Stimulated activated naive CD8-positive, alpha-beta T cell treated with anti-CD3 and anti-CD28 coated beads, Interleukin-15, amount 100 ng/mL, for 72 hours (primary cell): ENCODE data around the gene SLC2A4RG.

Source experiments
- ATAC-seq: fragments of 150-1000 bp; cut with Tn5 transposase; 2 replicates; pipeline ENCODE4 v1.10.0; 2021; ENCODE audit warnings: mild to moderate bottlenecking, moderate library complexity
- DNase-seq, 2 donors: peaks; one replicate each; pipeline ENCODE4 v3.0.0; 2021 to 2022
- H3K27ac Mint-ChIP-seq, 2 donors: one replicate each; pipeline ENCODE4 v1.8.0; 2022; ENCODE audit warnings: mild to moderate bottlenecking in 2 of 2, mixed read lengths in 2 of 2, moderate library complexity in 2 of 2
- H3K27me3 Mint-ChIP-seq: one replicate; pipeline ENCODE4 v1.8.0; 2022; ENCODE audit warnings: mixed read lengths
- H3K4me1 Mint-ChIP-seq: one replicate; pipeline ENCODE4 v1.8.0; 2022; ENCODE audit warnings: mild to moderate bottlenecking, mixed read lengths
- H3K4me3 Mint-ChIP-seq, 2 donors: one replicate each; pipeline ENCODE4 v1.8.0; 2022; ENCODE audit warnings: mild to moderate bottlenecking in 2 of 2, mixed read lengths in 2 of 2, moderate library complexity in 1 of 2
- H3K9me3 Mint-ChIP-seq, 2 donors: one replicate each; pipeline ENCODE4 v1.8.0; 2022; ENCODE audit warnings: mixed read lengths in 2 of 2

SLC2A4RG gene

DNA sequence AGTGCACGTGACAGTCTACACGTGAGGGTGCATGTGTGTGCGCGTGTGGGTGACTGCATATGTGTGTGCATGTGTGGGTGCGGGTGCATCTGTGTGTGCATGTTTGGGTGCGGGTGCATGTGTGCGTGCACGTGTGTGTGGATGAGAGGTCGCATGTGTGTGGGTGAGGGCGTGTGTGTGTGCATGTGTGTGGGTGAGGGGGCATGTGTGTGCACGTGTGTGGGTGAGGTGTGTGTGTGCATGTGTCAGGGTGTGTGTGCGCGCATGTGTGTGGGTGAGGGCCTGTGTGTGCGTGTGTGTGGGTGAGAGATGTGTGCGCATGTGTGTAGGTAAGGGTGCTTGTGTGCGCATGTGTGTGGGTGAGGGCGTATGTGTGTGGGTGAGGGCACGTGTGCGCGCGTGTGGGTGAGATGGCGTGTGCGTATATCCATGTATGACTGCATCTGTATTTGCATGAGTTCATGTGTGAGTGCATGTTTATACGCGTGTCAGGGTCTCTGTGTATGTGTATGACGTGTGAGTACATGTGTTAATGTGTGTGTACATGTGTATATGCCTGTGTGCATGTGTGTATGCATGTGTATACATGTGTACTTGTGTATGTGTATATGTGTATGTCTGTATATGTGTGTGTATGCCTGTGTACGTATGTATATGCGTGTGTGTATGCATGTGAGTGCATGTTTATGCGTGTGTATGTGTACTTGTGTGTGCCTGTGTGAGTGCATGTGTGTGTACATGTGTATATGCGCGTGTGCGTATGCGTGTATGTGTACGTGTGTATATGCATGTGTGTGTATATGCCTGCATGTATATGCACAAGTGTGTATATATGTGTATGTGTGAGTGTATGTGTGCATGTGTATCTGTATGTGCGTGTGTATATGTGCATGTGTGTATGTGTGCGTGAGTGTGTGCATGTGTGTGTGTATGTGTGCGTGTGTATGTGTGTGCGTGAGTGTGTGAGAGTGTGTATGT, 7.2 kb upstream of the SLC2A4RG start:
- peaks cover 25% of the 10 kb centered on the region for H3K4me1 Mint-ChIP-seq
- ATAC-seq (no peak), DNase-seq (no peak)
- no peak overlapping the region for H3K27ac Mint-ChIP-seq
- no peaks in the 10 kb centered on the region for H3K27me3 Mint-ChIP-seq
- no peak overlapping the region for H3K4me3 Mint-ChIP-seq
- H3K9me3 Mint-ChIP-seq, result peaks cover 0 to 4% of the 10 kb centered on the region in 2 donors

DNA sequence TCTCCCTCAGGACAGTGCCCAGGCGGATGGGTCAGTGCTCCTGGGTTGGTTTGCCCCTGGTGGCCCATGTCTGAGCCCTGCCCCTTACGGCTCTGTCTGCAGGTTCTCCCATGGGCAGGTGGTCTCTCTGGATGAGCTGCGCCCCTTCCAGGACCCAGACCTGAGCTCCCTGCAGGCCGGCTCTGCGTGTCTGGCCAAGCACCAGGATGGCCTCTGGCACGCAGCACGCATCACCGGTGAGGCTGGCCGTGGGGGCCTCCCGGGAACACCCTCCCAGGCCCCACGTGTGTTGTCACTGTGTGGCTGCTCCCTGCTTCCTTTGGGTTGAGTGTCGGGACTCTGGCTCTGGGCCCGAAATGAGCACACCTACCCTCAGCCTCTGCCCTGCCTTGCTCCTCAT, 6.5 kb upstream of the SLC2A4RG start:
- Mint-ChIP-seq H3K4me3 (no peak overlapping the region), H3K4me1 (peaks cover 25% of the 10 kb centered on the region), H3K9me3 (peaks cover 0 to 4% of the 10 kb centered on the region in 2 donors), H3K27me3 (no peaks in the 10 kb centered on the region), H3K27ac (no peak overlapping the region)
- ATAC-seq (no peak), DNase-seq (no peak)

DNA sequence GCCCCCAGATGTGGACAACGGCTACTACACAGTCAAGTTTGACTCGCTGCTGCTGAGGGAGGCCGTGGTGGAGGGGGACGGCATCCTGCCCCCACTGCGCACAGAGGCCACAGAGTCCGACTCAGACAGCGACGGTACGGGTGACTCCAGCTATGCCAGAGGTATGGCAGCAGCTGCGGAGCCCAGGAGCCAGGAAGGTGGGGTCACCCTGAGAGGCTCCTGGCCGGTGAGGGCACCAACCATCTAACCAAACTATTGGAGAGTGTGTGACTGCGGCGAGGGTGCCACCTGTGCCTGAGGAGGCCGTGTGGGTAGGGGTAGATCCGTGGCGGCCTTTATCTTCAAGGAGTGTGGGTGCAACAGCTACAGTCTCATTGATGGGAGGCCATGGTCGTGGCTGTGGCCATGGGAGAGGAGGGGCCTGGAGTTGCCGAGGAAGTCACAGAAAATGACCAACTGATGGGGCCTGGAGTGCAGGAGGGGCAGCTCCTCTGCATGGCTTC, 5.9 kb upstream of the SLC2A4RG start:
- H3K27me3 Mint-ChIP-seq, result no peaks in the 10 kb centered on the region

DNA sequence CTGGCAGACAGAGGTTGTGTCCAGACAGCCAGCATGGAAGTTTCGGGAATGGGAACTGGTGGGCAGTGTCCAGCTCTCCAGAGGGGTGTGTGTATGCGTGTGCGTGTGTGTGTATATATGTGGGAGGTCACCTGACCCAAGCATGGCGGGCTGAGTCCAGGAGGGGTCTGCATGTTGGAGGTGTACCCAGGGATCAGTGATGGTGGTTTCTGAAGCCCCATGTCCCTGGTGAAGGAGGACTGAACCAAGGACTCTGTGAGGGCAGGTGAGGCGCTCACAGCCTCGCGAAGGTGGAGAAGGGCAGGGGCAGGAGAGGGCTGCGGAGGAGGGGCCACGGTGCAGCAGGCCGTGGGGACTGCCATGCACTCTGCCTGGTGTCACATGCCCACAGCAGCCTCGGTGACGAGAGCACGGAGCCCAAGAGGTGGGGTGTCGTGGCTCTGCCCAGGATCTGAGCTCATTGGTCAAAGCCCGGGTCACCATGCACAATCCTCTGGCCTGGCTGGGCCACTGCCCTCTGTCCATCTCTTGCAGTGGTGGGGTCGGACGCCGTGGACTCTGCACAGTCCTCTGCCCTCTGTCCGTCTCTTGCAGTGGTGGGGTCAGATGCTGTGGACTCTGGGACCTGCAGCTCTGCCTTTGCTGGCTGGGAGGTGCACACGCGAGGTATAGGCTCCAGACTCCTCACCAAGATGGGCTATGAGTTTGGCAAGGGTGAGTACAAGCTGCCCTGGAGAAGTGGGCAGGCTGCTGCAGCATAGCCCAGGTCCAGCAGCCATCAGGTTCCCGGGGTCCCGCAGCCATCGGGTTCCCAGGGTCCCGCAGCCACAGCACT, 5.2 kb upstream of the SLC2A4RG start:
- H3K4me3 Mint-ChIP-seq, result no peak overlapping the region
- no peaks in the 10 kb centered on the region for H3K9me3 Mint-ChIP-seq
- DNase-seq (no peak), ATAC-seq (no peak)
- H3K27ac Mint-ChIP-seq, result peak overlapping the region in 1 of 2 donors; percentile 58
- H3K4me1 Mint-ChIP-seq, result peaks cover 31% of the 10 kb centered on the region
- H3K27me3 Mint-ChIP-seq, result no peaks in the 10 kb centered on the region

More for the DNA sequence above, 5.9 kb upstream of the SLC2A4RG start:
- H3K27ac Mint-ChIP-seq, result peak overlapping the region in 1 of 2 donors; percentile 58
- no peak overlapping the region for H3K4me3 Mint-ChIP-seq
- no peaks in the 10 kb centered on the region for H3K9me3 Mint-ChIP-seq
- peaks cover 30% of the 10 kb centered on the region for H3K4me1 Mint-ChIP-seq
- ATAC-seq (no peak), DNase-seq (no peak)

DNA sequence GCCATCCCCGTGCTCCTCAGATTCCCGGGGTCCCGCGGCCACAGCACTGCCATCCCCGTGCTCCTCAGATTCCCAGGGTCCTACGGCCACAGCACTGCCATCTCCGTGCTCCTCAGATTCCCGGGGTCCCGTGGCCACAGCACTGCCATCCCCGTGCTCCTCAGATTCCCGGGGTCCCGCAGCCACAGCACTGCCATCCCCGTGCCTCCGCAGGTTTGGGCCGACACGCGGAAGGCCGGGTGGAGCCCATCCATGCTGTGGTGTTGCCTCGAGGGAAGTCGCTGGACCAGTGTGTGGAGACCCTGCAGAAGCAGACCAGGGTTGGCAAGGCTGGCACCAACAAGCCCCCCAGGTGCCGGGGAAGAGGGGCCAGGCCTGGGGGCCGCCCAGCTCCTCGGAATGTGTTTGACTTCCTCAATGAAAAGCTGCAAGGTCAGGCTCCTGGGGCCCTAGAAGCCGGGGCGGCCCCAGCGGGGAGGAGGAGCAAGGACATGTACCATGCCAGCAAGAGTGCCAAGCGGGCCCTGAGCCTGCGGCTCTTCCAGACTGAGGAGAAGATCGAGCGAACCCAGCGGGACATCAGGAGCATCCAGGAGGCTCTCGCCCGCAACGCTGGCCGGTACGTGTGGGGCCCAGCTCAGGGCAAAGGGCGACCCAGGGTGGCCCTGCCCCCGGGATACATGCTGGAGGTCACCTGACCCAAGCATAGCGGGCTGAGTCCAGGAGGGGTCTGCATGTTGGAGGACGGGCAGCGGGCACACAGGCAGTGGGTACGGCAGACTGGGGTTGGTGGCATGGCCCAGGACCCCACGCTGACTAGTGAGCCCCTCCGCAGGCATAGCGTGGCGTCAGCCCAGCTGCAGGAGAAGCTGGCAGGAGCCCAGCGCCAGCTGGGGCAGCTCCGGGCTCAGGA, 4.4 kb upstream of the SLC2A4RG start:
- Mint-ChIP-seq H3K27me3 (no peaks in the 10 kb centered on the region), H3K9me3 (no peaks in the 10 kb centered on the region), H3K27ac (no peak overlapping the region), H3K4me1 (peaks cover 31% of the 10 kb centered on the region), H3K4me3 (peak overlapping the region in 1 of 2 donors; percentile 90)
- ATAC-seq (no peak), DNase-seq (no peak)

DNA sequence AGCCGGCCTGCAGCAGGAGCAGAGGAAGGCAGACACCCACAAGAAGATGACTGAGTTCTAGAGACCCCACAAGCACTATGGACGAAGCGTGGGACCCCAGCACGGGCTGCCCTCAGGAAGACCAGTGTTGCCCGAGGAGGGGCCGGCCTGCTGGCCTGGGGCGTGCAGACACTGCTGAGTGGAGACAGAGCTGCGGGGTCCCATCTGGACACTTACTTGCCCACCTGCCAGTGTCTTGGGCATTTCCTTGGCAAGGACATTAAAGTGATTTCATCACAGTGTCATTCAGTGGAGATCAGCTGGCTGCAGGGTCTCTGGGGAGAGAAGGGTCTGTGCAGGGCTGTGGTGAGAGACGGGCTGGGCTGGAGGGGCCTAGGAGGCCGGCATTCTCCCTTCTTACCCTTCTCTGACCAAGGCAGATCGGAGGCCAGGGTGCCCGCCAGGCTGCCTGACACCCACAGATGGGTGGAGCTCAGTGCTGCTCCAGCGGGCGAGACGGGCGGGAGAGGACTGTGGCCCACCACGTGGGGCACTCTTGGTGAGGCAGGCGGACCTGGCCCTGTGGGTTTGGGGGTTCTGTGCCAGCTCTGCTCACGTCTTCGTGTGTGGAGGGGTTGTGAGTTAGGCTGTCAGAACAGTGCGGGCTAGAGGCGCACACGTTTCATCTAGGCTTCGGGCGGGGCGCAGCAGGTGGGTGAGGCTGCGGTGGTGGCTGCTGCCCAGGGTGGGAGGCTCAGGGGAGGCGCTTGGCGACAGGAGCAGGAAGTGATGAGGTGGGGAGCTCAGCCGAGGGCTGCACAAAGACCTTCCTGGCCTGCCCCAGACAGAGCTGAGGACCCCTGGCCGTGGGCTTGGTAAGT, 3.5 kb upstream of the SLC2A4RG start, which contains the start of gene LIME1:
TSS of gene LIME1 (plus strand) at position 806 of the 860 bp plus-strand sequence. CDS start 886 bp downstream, outside the sequence.
- peak; percentile 68 for DNase-seq
- Mint-ChIP-seq H3K9me3 (no peaks in the 10 kb centered on the region), H3K4me3 (peak within 1 kb of the TSS; percentile 40 to 90)

DNA sequence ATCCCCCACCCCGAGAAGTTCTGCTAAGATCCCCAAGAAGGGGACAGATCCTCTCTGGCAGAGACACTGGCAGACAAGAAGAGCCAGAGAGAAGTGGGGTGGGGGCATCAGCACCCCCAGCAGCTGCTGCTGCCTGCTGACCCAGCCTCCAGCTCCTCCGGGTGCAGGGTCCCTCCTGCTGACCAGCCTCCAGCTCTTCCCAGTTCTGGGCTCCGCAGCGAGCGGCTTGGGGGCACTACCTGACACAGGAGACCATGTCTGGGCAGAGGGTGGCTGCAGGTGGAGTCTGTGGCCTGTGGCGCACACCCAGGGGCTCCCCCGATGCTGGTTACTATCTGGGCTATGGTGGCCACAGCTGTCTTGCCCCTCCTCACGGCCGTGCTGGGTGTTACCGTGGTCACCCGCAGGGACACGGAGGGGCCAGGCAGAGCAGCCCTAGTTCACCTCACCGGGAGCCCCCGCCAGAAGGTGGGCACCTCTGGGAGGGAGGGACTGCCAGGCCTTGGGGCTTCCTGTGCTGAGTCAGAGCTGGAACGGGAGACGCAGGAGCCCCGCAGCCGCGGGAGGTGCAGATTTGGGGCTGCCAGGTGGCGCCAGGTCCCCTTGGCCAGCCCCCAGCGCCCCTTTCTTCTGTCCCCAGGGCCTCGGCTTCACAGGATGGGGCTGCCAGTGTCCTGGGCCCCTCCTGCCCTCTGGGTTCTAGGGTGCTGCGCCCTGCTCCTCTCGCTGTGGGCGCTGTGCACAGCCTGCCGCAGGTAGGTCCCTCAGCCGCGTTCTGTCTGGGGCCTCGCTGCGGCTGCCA, 2.5 kb upstream of the SLC2A4RG start:
- DNase-seq (peak; percentile 68 to 74), ATAC-seq (peak; percentile 54)
- Mint-ChIP-seq H3K27me3 (no peaks in the 10 kb centered on the region), H3K4me1 (peaks cover 31% of the 10 kb centered on the region), H3K27ac (no peak overlapping the region), H3K9me3 (no peaks in the 10 kb centered on the region), H3K4me3 (peak overlapping the region; percentile 40 to 90)

More for the DNA sequence above, 3.5 kb upstream of the SLC2A4RG start, which contains the start of gene LIME1:
- peak within 1 kb of the TSS; percentile 38 to 94 for H3K27ac Mint-ChIP-seq
- ATAC-seq, result peak; percentile 54
- H3K27me3 Mint-ChIP-seq, result no peaks in the 10 kb centered on the region
- H3K4me1 Mint-ChIP-seq, result peaks cover 31% of the 10 kb centered on the region

DNA sequence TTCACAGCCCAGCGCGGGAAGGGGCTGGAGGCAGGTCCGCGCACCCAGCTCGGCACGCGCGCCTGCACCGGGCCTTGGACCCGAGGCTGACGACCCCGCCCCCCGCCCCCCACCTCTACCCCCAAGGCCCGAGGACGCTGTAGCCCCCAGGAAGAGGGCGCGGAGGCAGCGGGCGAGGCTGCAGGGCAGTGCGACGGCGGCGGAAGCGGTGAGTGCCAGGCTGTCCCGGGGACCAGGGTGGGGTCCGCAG, 2.0 kb upstream of the SLC2A4RG start:
- H3K27me3 Mint-ChIP-seq, result no peaks in the 10 kb centered on the region
- no peak overlapping the region for H3K27ac Mint-ChIP-seq
- DNase-seq, result peak in 1 of 2 donors; percentile 39
- ATAC-seq, result peak; percentile 1
- peaks cover 31% of the 10 kb centered on the region for H3K4me1 Mint-ChIP-seq
- H3K9me3 Mint-ChIP-seq, result no peaks in the 10 kb centered on the region
- peak overlapping the region in 1 of 2 donors; percentile 90 for H3K4me3 Mint-ChIP-seq

DNA sequence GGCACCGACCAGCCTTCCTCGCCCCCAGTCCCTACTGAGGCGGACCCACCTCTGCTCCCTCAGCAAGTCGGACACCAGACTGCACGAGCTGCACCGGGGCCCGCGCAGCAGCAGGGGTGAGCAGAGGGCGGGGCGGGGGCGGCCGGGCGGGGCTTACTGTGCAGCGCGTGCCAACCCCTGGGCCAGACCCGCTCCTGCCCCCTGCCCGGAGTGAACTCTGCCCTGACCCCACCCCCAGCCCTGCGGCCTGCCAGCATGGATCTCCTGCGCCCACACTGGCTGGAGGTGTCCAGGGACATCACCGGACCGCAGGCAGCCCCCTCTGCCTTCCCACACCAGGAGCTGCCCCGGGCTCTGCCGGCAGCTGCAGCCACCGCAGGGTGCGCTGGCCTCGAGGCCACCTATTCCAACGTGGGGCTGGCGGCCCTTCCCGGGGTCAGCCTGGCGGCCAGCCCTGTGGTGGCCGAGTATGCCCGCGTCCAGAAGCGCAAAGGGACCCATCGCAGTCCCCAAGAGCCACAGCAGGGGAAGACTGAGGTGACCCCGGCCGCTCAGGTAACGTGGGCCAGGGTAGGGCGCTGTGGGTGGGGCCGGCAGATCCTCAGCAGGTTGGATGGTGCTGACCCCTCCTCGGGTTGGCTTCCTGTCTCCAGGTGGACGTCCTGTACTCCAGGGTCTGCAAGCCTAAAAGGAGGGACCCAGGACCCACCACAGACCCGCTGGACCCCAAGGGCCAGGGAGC, 1.5 kb upstream of the SLC2A4RG start:
- H3K27me3 Mint-ChIP-seq, result no peaks in the 10 kb centered on the region
- H3K4me3 Mint-ChIP-seq, result peak overlapping the region; percentile 15 to 66
- peak overlapping the region in 1 of 2 donors; percentile 76 for H3K27ac Mint-ChIP-seq
- H3K4me1 Mint-ChIP-seq, result peaks cover 31% of the 10 kb centered on the region
- ATAC-seq, result peak; percentile 23
- no peaks in the 10 kb centered on the region for H3K9me3 Mint-ChIP-seq
- peak in 1 of 2 donors; percentile 31 for DNase-seq

DNA sequence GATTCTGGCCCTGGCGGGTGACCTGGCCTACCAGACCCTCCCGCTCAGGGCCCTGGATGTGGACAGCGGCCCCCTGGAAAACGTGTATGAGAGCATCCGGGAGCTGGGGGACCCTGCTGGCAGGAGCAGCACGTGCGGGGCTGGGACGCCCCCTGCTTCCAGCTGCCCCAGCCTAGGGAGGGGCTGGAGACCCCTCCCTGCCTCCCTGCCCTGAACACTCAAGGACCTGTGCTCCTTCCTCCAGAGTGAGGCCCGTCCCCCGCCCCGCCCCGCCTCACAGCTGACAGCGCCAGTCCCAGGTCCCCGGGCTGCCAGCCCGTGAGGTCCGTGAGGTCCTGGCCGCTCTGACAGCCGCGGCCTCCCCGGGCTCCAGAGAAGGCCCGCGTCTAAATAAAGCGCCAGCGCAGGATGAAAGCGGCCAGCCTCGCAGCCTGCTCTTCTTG, 868 bp upstream of the SLC2A4RG start:
- H3K4me1 Mint-ChIP-seq, result peaks cover 31% of the 10 kb centered on the region
- no peak for ATAC-seq
- H3K9me3 Mint-ChIP-seq, result no peaks in the 10 kb centered on the region
- peak overlapping the region; percentile 15 to 66 for H3K4me3 Mint-ChIP-seq
- H3K27ac Mint-ChIP-seq, result peak overlapping the region in 1 of 2 donors; percentile 76
- H3K27me3 Mint-ChIP-seq, result no peaks in the 10 kb centered on the region
- no peak for DNase-seq

DNA sequence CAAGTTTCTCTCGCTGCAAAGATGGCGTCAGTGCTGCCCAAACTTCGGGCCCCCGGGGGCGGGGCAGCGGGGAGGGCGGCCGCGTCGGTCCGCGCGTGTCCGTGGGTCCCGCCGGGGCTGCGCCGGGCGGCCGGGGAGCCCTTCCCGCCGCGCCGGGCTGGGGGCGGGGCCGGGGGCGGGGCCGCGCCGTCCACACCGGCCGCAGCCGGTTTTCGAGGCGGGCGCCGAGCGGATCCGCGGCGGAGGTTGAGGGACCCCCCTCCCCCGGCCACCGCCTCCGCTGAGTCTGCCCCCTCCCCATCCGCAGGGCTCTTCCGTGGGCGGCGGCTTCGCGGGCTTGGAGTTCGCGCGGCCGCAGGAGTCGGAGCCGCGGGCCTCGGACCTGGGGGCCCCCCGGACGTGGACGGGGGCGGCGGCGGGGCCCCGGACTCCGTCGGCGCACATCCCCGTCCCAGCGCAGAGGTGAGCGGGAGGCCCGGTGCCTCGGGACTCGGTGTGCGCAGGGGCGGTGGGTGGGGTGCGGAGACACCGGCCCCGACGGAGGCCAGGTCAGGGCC, 572 bp downstream of the SLC2A4RG start:
- ATAC-seq, result peak; percentile 5
- Mint-ChIP-seq H3K27ac (no peak overlapping the region), H3K9me3 (no peaks in the 10 kb centered on the region), H3K4me3 (peak overlapping the region; percentile 39 to 59), H3K4me1 (peaks cover 29% of the 10 kb centered on the region), H3K27me3 (no peaks in the 10 kb centered on the region)
- DNase-seq, result peak; percentile 27 to 48

DNA sequence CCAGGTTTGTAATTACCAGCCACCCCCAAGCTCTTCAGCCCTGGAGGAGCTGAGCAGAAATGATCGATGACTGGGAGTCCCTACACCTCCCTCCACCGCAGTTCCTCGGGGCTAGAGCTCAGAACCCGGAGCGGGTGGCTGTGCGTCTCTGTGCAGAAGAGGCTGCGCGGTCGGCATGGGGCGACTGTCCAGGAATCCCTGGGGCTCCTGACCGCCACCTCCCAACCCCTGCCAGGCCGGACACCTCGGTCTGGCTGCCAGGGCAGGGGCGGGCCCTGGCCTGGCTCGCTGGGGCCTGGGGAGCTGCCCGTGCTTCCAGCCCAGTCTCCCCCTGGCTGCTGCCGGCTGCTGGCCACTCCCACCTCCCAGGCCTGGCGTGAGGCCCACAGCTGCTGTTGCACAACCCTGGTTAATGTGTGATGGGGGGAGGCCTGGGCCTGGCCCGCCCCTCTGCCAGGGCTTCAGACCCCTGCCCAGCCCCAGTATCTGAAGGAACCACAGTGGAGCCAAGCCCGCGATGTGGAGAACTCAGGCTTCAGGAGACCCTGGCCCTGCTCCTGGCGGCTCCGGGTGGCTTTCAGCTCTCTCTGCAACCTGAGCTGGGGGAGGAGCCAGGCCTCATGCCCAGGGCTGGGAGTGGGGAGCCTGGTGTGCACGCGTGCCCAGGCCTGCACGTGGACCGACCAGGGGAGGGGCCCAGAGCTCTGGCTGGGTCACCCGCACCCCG, 1.2 kb downstream of the SLC2A4RG start:
- peaks cover 23% of the 10 kb centered on the region for H3K4me1 Mint-ChIP-seq
- H3K27me3 Mint-ChIP-seq, result no peaks in the 10 kb centered on the region
- no peaks in the 10 kb centered on the region for H3K9me3 Mint-ChIP-seq
- ATAC-seq (peak; percentile 3), DNase-seq (peak; percentile 44 to 47)
- H3K4me3 Mint-ChIP-seq, result peak overlapping the region; percentile 39 to 71
- H3K27ac Mint-ChIP-seq, result no peak overlapping the region
